HEK293 (cell line): Measurements from ENCODE around the gene SAMD4B.

Experiments used
- CTCF ChIA-PET: fragments of 350-600 bp; formaldehyde crosslinking; extraction: SDS; loops from one replicate; lab custom pipeline; 2021; ENCODE audit warnings: antibody characterized with exemption; lab: Yijun Ruan, JAX
- POLR2A ChIA-PET: fragments of 300-600 bp; formaldehyde crosslinking; extraction: SDS; loops from one replicate; lab custom pipeline; 2020; ENCODE audit warnings: antibody characterized with exemption, inconsistent platforms; lab: Yijun Ruan, JAX
- H3K27ac ChIP-seq: fragments of 200-500 bp; sonication (Bioruptor generic); 2 replicates; pipeline ENCODE4 v1.5.1; 2014; ENCODE audit warnings: low read depth, low read length, control low read depth, inconsistent platforms; ENCODE audit errors: extremely low read depth
- H3K36me3 ChIP-seq, 2 experiments: fragments of 200-500 bp in 1 of 2; sonication (Bioruptor generic) in 1 of 2; 1 replicate in 1 of 2; 2 replicates in 1 of 2; pipeline ENCODE4 v1.5.1; 2014 to 2017; ENCODE audit warnings: inconsistent platforms in 2 of 2, low read length in 2 of 2; ENCODE audit not compliant: control insufficient read depth in 2 of 2, insufficient read depth in 1 of 2
- H3K4me1 ChIP-seq: fragments of 200-500 bp; sonication (Bioruptor generic); 2 replicates; pipeline ENCODE4 v1.5.1; 2014; ENCODE audit warnings: mild to moderate bottlenecking, low read length, inconsistent platforms; ENCODE audit not compliant: control insufficient read depth, insufficient read depth
- H3K4me3 ChIP-seq: 2 replicates; pipeline ENCODE4 v1.5.1; 2011; ENCODE audit warnings: low read depth, mild to moderate bottlenecking, control low read depth, low read length, moderate library complexity
- H3K9me3 ChIP-seq: fragments of 200-500 bp; sonication (Bioruptor generic); 2 replicates; pipeline ENCODE4 v1.5.1; 2014; ENCODE audit warnings: low read depth, low read length, inconsistent platforms; ENCODE audit not compliant: control insufficient read depth, insufficient read depth
- HIC1 ChIP-seq: fragments of 450-650 bp; formaldehyde crosslinking; IDR thresholded peaks from 2 replicates; pipeline ENCODE4 v1.5.1; 2016; ENCODE audit warnings: missing biosample characterization, missing genetic modification characterization
- KLF7 ChIP-seq: fragments of 450-650 bp; formaldehyde crosslinking; IDR thresholded peaks from 2 replicates; pipeline ENCODE4 v1.5.1; 2016; ENCODE audit warnings: missing biosample characterization, missing genetic modification characterization, borderline replicate concordance
- OVOL3 ChIP-seq: fragments of 450-650 bp; formaldehyde crosslinking; IDR thresholded peaks from 2 replicates; pipeline ENCODE4 v1.5.1; 2016; ENCODE audit warnings: missing biosample characterization, missing genetic modification characterization
- SCRT1 ChIP-seq: fragments of 450-650 bp; formaldehyde crosslinking; IDR thresholded peaks from 2 replicates; pipeline ENCODE4 v1.5.1; 2016; ENCODE audit warnings: missing biosample characterization, missing genetic modification characterization, borderline replicate concordance
- ZBTB7A ChIP-seq: fragments of 450-650 bp; formaldehyde crosslinking; IDR thresholded peaks from 2 replicates; pipeline ENCODE4 v1.5.1; 2016; ENCODE audit warnings: low read depth, missing biosample characterization, missing genetic modification characterization
- ZEB2 ChIP-seq: fragments of 450-650 bp; formaldehyde crosslinking; IDR thresholded peaks from 2 replicates; pipeline ENCODE4 v1.5.1; 2016; ENCODE audit warnings: missing biosample characterization, missing genetic modification characterization
- ZFP37 ChIP-seq: fragments of 450-650 bp; formaldehyde crosslinking; IDR thresholded peaks from 2 replicates; pipeline ENCODE4 v1.5.1; 2016; ENCODE audit warnings: missing biosample characterization, missing genetic modification characterization
- ZFP69B ChIP-seq: fragments of 450-650 bp; formaldehyde crosslinking; IDR thresholded peaks from 2 replicates; pipeline ENCODE4 v1.5.1; 2016; ENCODE audit warnings: missing biosample characterization, missing genetic modification characterization
- ZNF132 ChIP-seq: fragments of 450-650 bp; formaldehyde crosslinking; IDR thresholded peaks from 2 replicates; pipeline ENCODE4 v1.5.1; 2017; ENCODE audit warnings: missing biosample characterization, missing genetic modification characterization, borderline replicate concordance
- ZNF169 ChIP-seq: fragments of 450-650 bp; formaldehyde crosslinking; IDR thresholded peaks from 2 replicates; pipeline ENCODE4 v1.5.1; 2016; ENCODE audit warnings: missing biosample characterization, missing genetic modification characterization
- ZNF2 ChIP-seq: fragments of 450-650 bp; formaldehyde crosslinking; IDR thresholded peaks from 2 replicates; pipeline ENCODE4 v1.5.1; 2016; ENCODE audit warnings: missing biosample characterization, missing genetic modification characterization
- ZNF221 ChIP-seq: fragments of 450-650 bp; formaldehyde crosslinking; IDR thresholded peaks from 2 replicates; pipeline ENCODE4 v1.5.1; 2017; ENCODE audit warnings: missing biosample characterization, missing genetic modification characterization, borderline replicate concordance
- ZNF239 ChIP-seq: fragments of 450-650 bp; formaldehyde crosslinking; IDR thresholded peaks from 2 replicates; pipeline ENCODE4 v1.5.1; 2016; ENCODE audit warnings: missing biosample characterization, missing genetic modification characterization
- ZNF248 ChIP-seq: fragments of 450-650 bp; formaldehyde crosslinking; IDR thresholded peaks from 2 replicates; pipeline ENCODE4 v1.5.1; 2017; ENCODE audit warnings: missing biosample characterization, missing genetic modification characterization
- ZNF292 ChIP-seq: fragments of 450-650 bp; formaldehyde crosslinking; IDR thresholded peaks from 2 replicates; pipeline ENCODE4 v1.5.1; 2016; ENCODE audit warnings: low read depth, missing biosample characterization, missing genetic modification characterization, borderline replicate concordance
- ZNF335 ChIP-seq: fragments of 450-650 bp; formaldehyde crosslinking; conservative IDR thresholded peaks from 2 replicates; pipeline ENCODE4 v1.5.1; 2016; ENCODE audit warnings: missing biosample characterization, missing genetic modification characterization
- ZNF362 ChIP-seq: fragments of 450-650 bp; formaldehyde crosslinking; IDR thresholded peaks from 2 replicates; pipeline ENCODE4 v1.5.1; 2016; ENCODE audit warnings: missing biosample characterization, missing genetic modification characterization
- ZNF416 ChIP-seq: fragments of 450-650 bp; formaldehyde crosslinking; IDR thresholded peaks from 2 replicates; pipeline ENCODE4 v1.5.1; 2016; ENCODE audit warnings: missing biosample characterization, missing genetic modification characterization
- ZNF555 ChIP-seq: fragments of 450-650 bp; formaldehyde crosslinking; conservative IDR thresholded peaks from 2 replicates; pipeline ENCODE4 v1.5.1; 2017; ENCODE audit warnings: missing biosample characterization, mild to moderate bottlenecking, missing genetic modification characterization, inconsistent platforms
- ZNF560 ChIP-seq: fragments of 450-650 bp; formaldehyde crosslinking; IDR thresholded peaks from 2 replicates; pipeline ENCODE4 v1.5.1; 2017; ENCODE audit warnings: missing biosample characterization, missing genetic modification characterization, borderline replicate concordance
- ZNF580 ChIP-seq: fragments of 450-650 bp; formaldehyde crosslinking; IDR thresholded peaks from 2 replicates; pipeline ENCODE4 v1.5.1; 2016; ENCODE audit warnings: missing biosample characterization, missing genetic modification characterization
- ZNF623 ChIP-seq: fragments of 450-650 bp; formaldehyde crosslinking; IDR thresholded peaks from 2 replicates; pipeline ENCODE4 v1.5.1; 2016; ENCODE audit warnings: missing biosample characterization, missing genetic modification characterization
- ZNF660 ChIP-seq: fragments of 450-650 bp; IDR thresholded peaks from 2 replicates; pipeline ENCODE4 v1.5.1; 2018; ENCODE audit warnings: missing biosample characterization, mild to moderate bottlenecking, missing genetic modification characterization
- ZNF692 ChIP-seq: fragments of 450-650 bp; formaldehyde crosslinking; IDR thresholded peaks from 2 replicates; pipeline ENCODE4 v1.5.1; 2016; ENCODE audit warnings: missing biosample characterization, missing genetic modification characterization
- TF ChIP-seq, protein P1 (sequence below): fragments of 450-650 bp; formaldehyde crosslinking; IDR thresholded peaks from 2 replicates; pipeline ENCODE4 v1.5.1; 2017; ENCODE audit warnings: missing biosample characterization, missing genetic modification characterization
- TF ChIP-seq, protein P2 (sequence below): fragments of 450-650 bp; formaldehyde crosslinking; IDR thresholded peaks from 2 replicates; pipeline ENCODE4 v1.5.1; 2016; ENCODE audit warnings: missing biosample characterization, missing genetic modification characterization
- TF ChIP-seq, protein P3 (sequence below): fragments of 450-650 bp; IDR thresholded peaks from 2 replicates; pipeline ENCODE4 v1.5.1; 2018; ENCODE audit warnings: missing biosample characterization, missing genetic modification characterization

SAMD4B gene

DNA sequence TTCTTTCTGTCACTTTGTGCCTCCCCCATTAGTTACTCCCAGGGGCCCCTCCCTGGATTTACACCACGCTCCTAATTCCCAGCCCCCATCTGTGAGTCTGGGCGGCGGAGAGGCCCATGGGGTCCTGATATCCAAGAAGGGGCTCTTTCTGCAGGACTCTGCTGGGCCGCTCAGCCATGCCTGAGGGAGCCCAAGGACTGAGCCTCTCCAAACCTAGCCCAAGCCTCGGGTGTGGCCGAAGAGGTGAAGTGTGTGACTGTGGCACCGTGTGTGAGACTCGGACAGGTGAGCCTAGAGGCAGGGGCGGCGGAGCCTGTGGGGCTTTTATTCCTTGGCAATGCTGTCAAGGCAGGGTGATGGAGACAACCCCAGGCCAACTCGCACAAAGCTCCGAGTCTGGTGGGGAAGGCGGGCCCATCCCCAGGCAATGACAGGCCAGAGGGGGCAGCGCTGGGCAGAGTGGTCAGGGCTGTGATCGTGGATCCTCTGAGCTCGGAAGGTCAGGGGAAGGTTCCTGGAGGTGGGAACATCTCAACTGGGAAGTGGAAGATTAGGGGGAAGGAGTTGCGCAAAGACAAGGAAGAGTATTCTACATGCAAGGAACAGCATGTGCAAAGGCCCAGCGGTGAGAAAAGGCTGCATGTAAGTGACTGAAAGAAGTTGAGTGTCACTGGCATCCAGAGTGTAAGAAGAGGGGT is 71.8 kb downstream of the SAMD4B start:
- peak overlapping the region; percentile 69 for H3K4me3 ChIP-seq
- ChIA-PET CTCF (interaction anchor here (0.6 to 2.6 kb wide), 18 partner anchors 9 to 428 kb away, joined by 3 to 16 read pairs (median 3); partner anchors contain the start of genes MED29, PAF1 and RPS16), POLR2A (interaction anchor here (0.6 to 2.3 kb wide), 8 partner anchors 10 to 85 kb away, joined by 3 to 68 read pairs (median 9); partner anchors contain the start of genes DLL3, MED29, PAF1 and RPS16)
- peaks cover 35 to 40% of the 10 kb centered on the region in 2 experiments; a peak in 2 of 3 replicates for H3K36me3 ChIP-seq
- H3K4me1 ChIP-seq = peaks cover 24% of the 10 kb centered on the region
- H3K27ac ChIP-seq = peak overlapping the region; percentile 91
- H3K9me3 ChIP-seq = no peaks in the 10 kb centered on the region
- no peak for TF ChIP-seq ZNF221 (tag by site-specific recombination)
- TF ChIP-seq ZFP69B (tag by site-specific recombination) = peak; percentile 90
- TF ChIP-seq, protein P1, sequence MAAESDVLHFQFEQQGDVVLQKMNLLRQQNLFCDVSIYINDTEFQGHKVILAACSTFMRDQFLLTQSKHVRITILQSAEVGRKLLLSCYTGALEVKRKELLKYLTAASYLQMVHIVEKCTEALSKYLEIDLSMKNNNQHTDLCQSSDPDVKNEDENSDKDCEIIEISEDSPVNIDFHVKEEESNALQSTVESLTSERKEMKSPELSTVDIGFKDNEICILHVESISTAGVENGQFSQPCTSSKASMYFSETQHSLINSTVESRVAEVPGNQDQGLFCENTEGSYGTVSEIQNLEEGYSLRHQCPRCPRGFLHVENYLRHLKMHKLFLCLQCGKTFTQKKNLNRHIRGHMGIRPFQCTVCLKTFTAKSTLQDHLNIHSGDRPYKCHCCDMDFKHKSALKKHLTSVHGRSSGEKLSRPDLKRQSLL (tag by site-specific recombination) = peak; percentile 95
- TF ChIP-seq ZNF248 (tag by site-specific recombination) = no peak
- TF ChIP-seq ZNF555 (tag by site-specific recombination) = no peak
- TF ChIP-seq ZNF169 (tag by site-specific recombination) = no peak
- TF ChIP-seq ZNF623 (tag by site-specific recombination) = peak; percentile 100
- TF ChIP-seq HIC1 = peak; percentile 44; the same call in 1 of the 2 replicates
- no peak for TF ChIP-seq ZNF362
- peak; percentile 93 for TF ChIP-seq ZNF692
- no peak for TF ChIP-seq ZNF416
- TF ChIP-seq, protein P2, sequence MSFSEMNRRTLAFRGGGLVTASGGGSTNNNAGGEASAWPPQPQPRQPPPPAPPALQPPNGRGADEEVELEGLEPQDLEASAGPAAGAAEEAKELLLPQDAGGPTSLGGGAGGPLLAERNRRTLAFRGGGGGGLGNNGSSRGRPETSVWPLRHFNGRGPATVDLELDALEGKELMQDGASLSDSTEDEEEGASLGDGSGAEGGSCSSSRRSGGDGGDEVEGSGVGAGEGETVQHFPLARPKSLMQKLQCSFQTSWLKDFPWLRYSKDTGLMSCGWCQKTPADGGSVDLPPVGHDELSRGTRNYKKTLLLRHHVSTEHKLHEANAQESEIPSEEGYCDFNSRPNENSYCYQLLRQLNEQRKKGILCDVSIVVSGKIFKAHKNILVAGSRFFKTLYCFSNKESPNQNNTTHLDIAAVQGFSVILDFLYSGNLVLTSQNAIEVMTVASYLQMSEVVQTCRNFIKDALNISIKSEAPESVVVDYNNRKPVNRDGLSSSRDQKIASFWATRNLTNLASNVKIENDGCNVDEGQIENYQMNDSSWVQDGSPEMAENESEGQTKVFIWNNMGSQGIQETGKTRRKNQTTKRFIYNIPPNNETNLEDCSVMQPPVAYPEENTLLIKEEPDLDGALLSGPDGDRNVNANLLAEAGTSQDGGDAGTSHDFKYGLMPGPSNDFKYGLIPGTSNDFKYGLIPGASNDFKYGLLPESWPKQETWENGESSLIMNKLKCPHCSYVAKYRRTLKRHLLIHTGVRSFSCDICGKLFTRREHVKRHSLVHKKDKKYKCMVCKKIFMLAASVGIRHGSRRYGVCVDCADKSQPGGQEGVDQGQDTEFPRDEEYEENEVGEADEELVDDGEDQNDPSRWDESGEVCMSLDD = peak; percentile 46; the same call in 1 of the 2 replicates
- TF ChIP-seq ZBTB7A (tag by site-specific recombination) = peak; percentile 85
- no peak for TF ChIP-seq ZNF239
- TF ChIP-seq ZNF132 (tag by site-specific recombination) = no peak
- TF ChIP-seq ZNF560 (tag by site-specific recombination) = no peak
- TF ChIP-seq KLF7 = peak; percentile 40; the same call in 1 of the 2 replicates
- no peak for TF ChIP-seq ZNF2 (tag by site-specific recombination)
- 0 out of 2 replicates have a peak, but pooled peaks have one; percentile 33 for TF ChIP-seq ZEB2 (tag by site-specific recombination)
- no peak for TF ChIP-seq ZNF292 (tag by site-specific recombination)
- TF ChIP-seq ZNF335 (tag by site-specific recombination) = peak; percentile 95
- TF ChIP-seq OVOL3 (tag by site-specific recombination) = no peak
- TF ChIP-seq SCRT1 = no peak
- TF ChIP-seq ZNF660 = no peak
- TF ChIP-seq, protein P3, sequence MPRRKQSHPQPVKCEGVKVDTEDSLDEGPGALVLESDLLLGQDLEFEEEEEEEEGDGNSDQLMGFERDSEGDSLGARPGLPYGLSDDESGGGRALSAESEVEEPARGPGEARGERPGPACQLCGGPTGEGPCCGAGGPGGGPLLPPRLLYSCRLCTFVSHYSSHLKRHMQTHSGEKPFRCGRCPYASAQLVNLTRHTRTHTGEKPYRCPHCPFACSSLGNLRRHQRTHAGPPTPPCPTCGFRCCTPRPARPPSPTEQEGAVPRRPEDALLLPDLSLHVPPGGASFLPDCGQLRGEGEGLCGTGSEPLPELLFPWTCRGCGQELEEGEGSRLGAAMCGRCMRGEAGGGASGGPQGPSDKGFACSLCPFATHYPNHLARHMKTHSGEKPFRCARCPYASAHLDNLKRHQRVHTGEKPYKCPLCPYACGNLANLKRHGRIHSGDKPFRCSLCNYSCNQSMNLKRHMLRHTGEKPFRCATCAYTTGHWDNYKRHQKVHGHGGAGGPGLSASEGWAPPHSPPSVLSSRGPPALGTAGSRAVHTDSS (tag by site-specific recombination) = no peak
- TF ChIP-seq ZNF580 (tag by site-specific recombination) = peak; percentile 93
- TF ChIP-seq ZFP37 (tag by site-specific recombination) = no peak
